HEK293 (cell line): Measurements from ENCODE around the gene DCAF5.

Experiments used
- BCL11A ChIP-seq: fragments of 450-650 bp; formaldehyde crosslinking; IDR thresholded peaks from 2 replicates; pipeline ENCODE4 v1.5.1; 2016; ENCODE audit warnings: low read depth, missing biosample characterization, missing genetic modification characterization
- OSR2 ChIP-seq: fragments of 450-650 bp; formaldehyde crosslinking; IDR thresholded peaks from 2 replicates; pipeline ENCODE4 v1.5.1; 2016; ENCODE audit warnings: missing biosample characterization, missing genetic modification characterization
- REST ChIP-seq: fragments of 450-650 bp; formaldehyde crosslinking; IDR thresholded peaks from 2 replicates; pipeline ENCODE4 v1.5.1; 2016; ENCODE audit warnings: missing biosample characterization, missing genetic modification characterization
- WT1 ChIP-seq: fragments of 450-650 bp; formaldehyde crosslinking; IDR thresholded peaks from 2 replicates; pipeline ENCODE4 v1.5.1; 2016; ENCODE audit warnings: missing biosample characterization, missing genetic modification characterization
- ZBTB11 ChIP-seq: fragments of 450-650 bp; formaldehyde crosslinking; conservative IDR thresholded peaks from 2 replicates; pipeline ENCODE4 v1.5.1; 2016; ENCODE audit warnings: low read depth, missing biosample characterization, missing genetic modification characterization
- ZBTB49 ChIP-seq: fragments of 450-650 bp; formaldehyde crosslinking; IDR thresholded peaks from 2 replicates; pipeline ENCODE4 v1.5.1; 2016; ENCODE audit warnings: missing biosample characterization, missing genetic modification characterization, low read depth
- ZFP37 ChIP-seq: fragments of 450-650 bp; formaldehyde crosslinking; IDR thresholded peaks from 2 replicates; pipeline ENCODE4 v1.5.1; 2016; ENCODE audit warnings: missing biosample characterization, missing genetic modification characterization
- ZNF138 ChIP-seq: fragments of 450-650 bp; formaldehyde crosslinking; IDR thresholded peaks from 2 replicates; pipeline ENCODE4 v1.5.1; 2016; ENCODE audit warnings: missing biosample characterization, missing genetic modification characterization, borderline replicate concordance
- ZNF148 ChIP-seq: fragments of 450-650 bp; formaldehyde crosslinking; IDR thresholded peaks from 2 replicates; pipeline ENCODE4 v1.5.0; 2017; ENCODE audit warnings: missing biosample characterization, missing genetic modification characterization, borderline replicate concordance
- ZNF302 ChIP-seq: fragments of 450-650 bp; formaldehyde crosslinking; IDR thresholded peaks from 2 replicates; pipeline ENCODE4 v1.5.1; 2016; ENCODE audit warnings: missing biosample characterization, missing genetic modification characterization, low read depth
- ZNF341 ChIP-seq: fragments of 450-650 bp; formaldehyde crosslinking; IDR thresholded peaks from 2 replicates; pipeline ENCODE4; 2016; ENCODE audit warnings: low read depth, missing biosample characterization, missing genetic modification characterization
- ZNF362 ChIP-seq: fragments of 450-650 bp; formaldehyde crosslinking; IDR thresholded peaks from 2 replicates; pipeline ENCODE4 v1.5.1; 2016; ENCODE audit warnings: missing biosample characterization, missing genetic modification characterization
- ZNF366 ChIP-seq: fragments of 450-650 bp; formaldehyde crosslinking; conservative IDR thresholded peaks from 2 replicates; pipeline ENCODE4 v1.5.1; 2016; ENCODE audit warnings: missing biosample characterization, missing genetic modification characterization
- ZNF449 ChIP-seq: fragments of 450-650 bp; formaldehyde crosslinking; IDR thresholded peaks from 2 replicates; pipeline ENCODE4 v1.5.1; 2017; ENCODE audit warnings: missing biosample characterization, mild to moderate bottlenecking, missing genetic modification characterization, moderate library complexity
- ZNF513 ChIP-seq: fragments of 450-650 bp; IDR thresholded peaks from 2 replicates; pipeline ENCODE4 v1.5.1; 2018; ENCODE audit warnings: missing biosample characterization, missing genetic modification characterization
- ZNF514 ChIP-seq: fragments of 450-650 bp; formaldehyde crosslinking; IDR thresholded peaks from 2 replicates; pipeline ENCODE4 v1.5.1; 2016; ENCODE audit warnings: missing biosample characterization, missing genetic modification characterization
- ZNF529 ChIP-seq: fragments of 450-650 bp; formaldehyde crosslinking; IDR thresholded peaks from 2 replicates; pipeline ENCODE4 v1.5.1; 2017; ENCODE audit warnings: missing genetic modification characterization, missing biosample characterization; ENCODE audit not compliant: insufficient replicate concordance
- ZNF580 ChIP-seq: fragments of 450-650 bp; formaldehyde crosslinking; IDR thresholded peaks from 2 replicates; pipeline ENCODE4 v1.5.1; 2016; ENCODE audit warnings: missing biosample characterization, missing genetic modification characterization

The DCAF5 gene

GRCh38 chr14:69191340-69192111 is 38.6 kb upstream of the DCAF5 start, which contains the start of gene EXD2 (continued):
- TF ChIP-seq ZFP37 (tag by site-specific recombination) (peak; percentile 96), ZNF449 (0 out of 2 replicates have a peak, but pooled peaks have one; percentile 29), ZNF148 (tag by site-specific recombination) (peak; percentile 66; the same call in 1 of the 2 replicates), ZNF366 (no peak), REST (peak; percentile 65), ZBTB11 (tag by site-specific recombination) (peak; percentile 99), ZNF362 (tag by site-specific recombination) (no peak), ZNF513 (tag by site-specific recombination) (no peak), ZNF529 (tag by site-specific recombination) (no peak), OSR2 (tag by site-specific recombination) (peak; percentile 33; the same call in 1 of the 2 replicates), ZNF514 (no peak), ZNF138 (no peak), BCL11A (tag by site-specific recombination) (peak; percentile 21; the same call in 1 of the 2 replicates), WT1 (tag by site-specific recombination) (0 out of 2 replicates have a peak, but pooled peaks have one; percentile 9), ZBTB49 (tag by site-specific recombination) (no peak), ZNF580 (tag by site-specific recombination) (peak; percentile 60; the same call in 1 of the 2 replicates), ZNF302 (tag by site-specific recombination) (no peak; the same call in 1 of the 2 replicates), ZNF341 (peak; percentile 65)
